NCI-H1417 (cell line): Measurements from ENCODE around the gene SCG5.

Experiments
- DNase-seq, 3 experiments: peaks; one replicate each; lab custom pipeline; 2025; lab: John Stamatoyannopoulos, UW

Gene SCG5

GRCh38 chr15:32691689-32692038 lies 50.2 kb downstream of the SCG5 start:
- DNase-seq: no peak

- DNase-seq: no peak
These were observed 50.8 kb downstream of the SCG5 start for GRCh38 chr15:32692286-32692685.

GRCh38 chr15:32694222-32694983 lies 52.9 kb downstream of the SCG5 start:
- no peak for DNase-seq

GRCh38 chr15:32698773-32699390 lies 57.4 kb downstream of the SCG5 start:
- no peak for DNase-seq

- no peak for DNase-seq
These were observed 59.1 kb downstream of the SCG5 start for GRCh38 chr15:32700501-32701150.

- DNase-seq: no peak
These were observed 60.4 kb downstream of the SCG5 start for GRCh38 chr15:32701863-32702262.

- no peak for DNase-seq
These were observed 63.0 kb downstream of the SCG5 start for GRCh38 chr15:32704395-32704981.

- DNase-seq: no peak
These were observed 63.9 kb downstream of the SCG5 start for GRCh38 chr15:32705446-32705845.

GRCh38 chr15:32706704-32707103 lies 65.2 kb downstream of the SCG5 start:
- DNase-seq: no peak

GRCh38 chr15:32707436-32707835 lies 65.9 kb downstream of the SCG5 start:
- no peak for DNase-seq

- no peak for DNase-seq
These were observed 68.0 kb downstream of the SCG5 start for GRCh38 chr15:32709295-32710033.

- no peak for DNase-seq
These were observed 73.8 kb downstream of the SCG5 start for GRCh38 chr15:32715276-32715675.

GRCh38 chr15:32716216-32716914 lies 74.9 kb downstream of the SCG5 start:
- DNase-seq: peak in 1 of 3 experiments; percentile 50

GRCh38 chr15:32716915-32717425 lies 75.5 kb downstream of the SCG5 start:
- DNase-seq: peak in 2 of 3 experiments; percentile 61 to 68

- DNase-seq: peak in 2 of 3 experiments; percentile 65 to 69
These were observed 76.1 kb downstream of the SCG5 start, which contains the start of gene GREM1 for GRCh38 chr15:32717426-32718226. GREM1 (plus strand) TSS chr15:32718004; CDS start chr15:32730691, 12,687 bp downstream.

- peak in 2 of 3 experiments; percentile 71 to 72 for DNase-seq
These were observed 76.8 kb downstream of the SCG5 start for GRCh38 chr15:32718227-32718820.

GRCh38 chr15:32718821-32719716 lies 77.6 kb downstream of the SCG5 start:
- peak in 2 of 3 experiments; percentile 71 for DNase-seq

GRCh38 chr15:32721596-32721995 lies 80.1 kb downstream of the SCG5 start:
- no peak for DNase-seq

GRCh38 chr15:32722136-32722535 lies 80.6 kb downstream of the SCG5 start:
- no peak for DNase-seq
